ENCODE data around the gene CBX2.

The CBX2 gene

GRCh38 chr17:79798299-79799173, 20.6 kb downstream of the CBX2 start:
- H3K4me1 ChIP-seq (ENCODE audit: insufficient read depth, low read length), result peaks cover 61% of the 10 kb centered on the region
- H2AFZ ChIP-seq (ENCODE audit: low read depth, low read length), result no peak overlapping the region
- H3K4me3 ChIP-seq (ENCODE audit: low read length), result peak overlapping the region; percentile 45
- H3K9me3 ChIP-seq (ENCODE audit: low read length), result no peaks in the 10 kb centered on the region
- H3K36me3 ChIP-seq (ENCODE audit: insufficient read depth, low read length), result peaks cover 17% of the 10 kb centered on the region
- H3K27me3 ChIP-seq (ENCODE audit: insufficient read depth, low read length), result peaks cover 52% of the 10 kb centered on the region

GRCh38 chr17:79799174-79799537, 21.2 kb downstream of the CBX2 start:
- Histone ChIP-seq H3K4me1 (ENCODE audit: insufficient read depth, low read length) (peaks cover 55% of the 10 kb centered on the region), H3K36me3 (ENCODE audit: insufficient read depth, low read length) (peaks cover 14% of the 10 kb centered on the region), H3K9me3 (ENCODE audit: low read length) (no peaks in the 10 kb centered on the region), H3K27me3 (ENCODE audit: insufficient read depth, low read length) (peaks cover 59% of the 10 kb centered on the region), H2AFZ (ENCODE audit: low read depth, low read length) (no peak overlapping the region), H3K4me3 (ENCODE audit: low read length) (no peak overlapping the region)

- no peak overlapping the region for H3K4me3 ChIP-seq (ENCODE audit: low read length)
- H3K9me3 ChIP-seq (ENCODE audit: low read length), result no peaks in the 10 kb centered on the region
- peaks cover 11% of the 10 kb centered on the region for H3K36me3 ChIP-seq (ENCODE audit: insufficient read depth, low read length)
- H3K4me1 ChIP-seq (ENCODE audit: insufficient read depth, low read length), result peaks cover 53% of the 10 kb centered on the region
- no peak overlapping the region for H2AFZ ChIP-seq (ENCODE audit: low read depth, low read length)
- H3K27me3 ChIP-seq (ENCODE audit: insufficient read depth, low read length), result peaks cover 64% of the 10 kb centered on the region
Measured at GRCh38 chr17:79799538-79800324, 21.8 kb downstream of the CBX2 start.

- H3K4me3 ChIP-seq (ENCODE audit: low read length), result peak overlapping the region; percentile 21
- peaks cover 73% of the 10 kb centered on the region for H3K27me3 ChIP-seq (ENCODE audit: insufficient read depth, low read length)
- peaks cover 48% of the 10 kb centered on the region for H3K4me1 ChIP-seq (ENCODE audit: insufficient read depth, low read length)
- no peaks in the 10 kb centered on the region for H3K9me3 ChIP-seq (ENCODE audit: low read length)
- peak overlapping the region; percentile 28 for H2AFZ ChIP-seq (ENCODE audit: low read depth, low read length)
- peaks cover 4% of the 10 kb centered on the region for H3K36me3 ChIP-seq (ENCODE audit: insufficient read depth, low read length)
Measured at GRCh38 chr17:79800325-79801155, 22.6 kb downstream of the CBX2 start.

- peak overlapping the region; percentile 28 for H2AFZ ChIP-seq (ENCODE audit: low read depth, low read length)
- peak overlapping the region; percentile 21 for H3K4me3 ChIP-seq (ENCODE audit: low read length)
- no peaks in the 10 kb centered on the region for H3K36me3 ChIP-seq (ENCODE audit: insufficient read depth, low read length)
- peaks cover 40% of the 10 kb centered on the region for H3K4me1 ChIP-seq (ENCODE audit: insufficient read depth, low read length)
- peaks cover 81% of the 10 kb centered on the region for H3K27me3 ChIP-seq (ENCODE audit: insufficient read depth, low read length)
- no peaks in the 10 kb centered on the region for H3K9me3 ChIP-seq (ENCODE audit: low read length)
Measured at GRCh38 chr17:79801156-79802038, 23.4 kb downstream of the CBX2 start.

GRCh38 chr17:79802039-79802735, 24.2 kb downstream of the CBX2 start:
- no peak overlapping the region for H2AFZ ChIP-seq (ENCODE audit: low read depth, low read length)
- H3K4me3 ChIP-seq (ENCODE audit: low read length), result no peak overlapping the region
- peaks cover 40% of the 10 kb centered on the region for H3K4me1 ChIP-seq (ENCODE audit: insufficient read depth, low read length)
- no peaks in the 10 kb centered on the region for H3K9me3 ChIP-seq (ENCODE audit: low read length)
- no peaks in the 10 kb centered on the region for H3K36me3 ChIP-seq (ENCODE audit: insufficient read depth, low read length)
- H3K27me3 ChIP-seq (ENCODE audit: insufficient read depth, low read length), result peaks cover 88% of the 10 kb centered on the region

GRCh38 chr17:79802736-79803420, 24.9 kb downstream of the CBX2 start:
- Histone ChIP-seq H3K27me3 (ENCODE audit: insufficient read depth, low read length) (peaks cover 95% of the 10 kb centered on the region), H2AFZ (ENCODE audit: low read depth, low read length) (no peak overlapping the region), H3K4me1 (ENCODE audit: insufficient read depth, low read length) (peaks cover 38% of the 10 kb centered on the region), H3K9me3 (ENCODE audit: low read length) (no peaks in the 10 kb centered on the region), H3K4me3 (ENCODE audit: low read length) (no peak overlapping the region), H3K36me3 (ENCODE audit: insufficient read depth, low read length) (no peaks in the 10 kb centered on the region)

- Histone ChIP-seq H3K4me3 (ENCODE audit: low read length) (peak overlapping the region; percentile 31), H3K9me3 (ENCODE audit: low read length) (no peaks in the 10 kb centered on the region), H3K36me3 (ENCODE audit: insufficient read depth, low read length) (no peaks in the 10 kb centered on the region), H2AFZ (ENCODE audit: low read depth, low read length) (peak overlapping the region; percentile 4), H3K27me3 (ENCODE audit: insufficient read depth, low read length) (peaks cover 96% of the 10 kb centered on the region), H3K4me1 (ENCODE audit: insufficient read depth, low read length) (peaks cover 32% of the 10 kb centered on the region)
Measured at GRCh38 chr17:79803421-79803996, 25.6 kb downstream of the CBX2 start.

GRCh38 chr17:79803997-79804855, 26.3 kb downstream of the CBX2 start:
- peak overlapping the region; percentile 31 for H3K4me3 ChIP-seq (ENCODE audit: low read length)

GRCh38 chr17:79804856-79805696, 27.1 kb downstream of the CBX2 start:
- no peak overlapping the region for H3K4me3 ChIP-seq (ENCODE audit: low read length)

More at GRCh38 chr17:79803997-79804855, 26.3 kb downstream of the CBX2 start:
- Histone ChIP-seq H3K9me3 (ENCODE audit: low read length) (no peaks in the 10 kb centered on the region), H2AFZ (ENCODE audit: low read depth, low read length) (peak overlapping the region; percentile 4), H3K4me1 (ENCODE audit: insufficient read depth, low read length) (peaks cover 29% of the 10 kb centered on the region), H3K27me3 (ENCODE audit: insufficient read depth, low read length) (peaks cover 96% of the 10 kb centered on the region), H3K36me3 (ENCODE audit: insufficient read depth, low read length) (no peaks in the 10 kb centered on the region)

More at GRCh38 chr17:79804856-79805696, 27.1 kb downstream of the CBX2 start:
- Histone ChIP-seq H3K4me1 (ENCODE audit: insufficient read depth, low read length) (peaks cover 26% of the 10 kb centered on the region), H3K27me3 (ENCODE audit: insufficient read depth, low read length) (peaks cover 88% of the 10 kb centered on the region), H3K9me3 (ENCODE audit: low read length) (no peaks in the 10 kb centered on the region), H3K36me3 (ENCODE audit: insufficient read depth, low read length) (no peaks in the 10 kb centered on the region), H2AFZ (ENCODE audit: low read depth, low read length) (no peak overlapping the region)
